ENCODE data around the gene IL1RAPL2. TPM values are rescaled to one million over a fixed set of nuclear protein-coding genes. Genes with fewer than 3 reads are reported as not detected.

The IL1RAPL2 gene
- total and polyA plus RNA-seq, 10 of the 15 experiments (the other 5 are each of a cell fraction or from before 2014, with no cell fraction given): 0.19 TPM; not detected in 9

- Histone ChIP-seq H3K9me3 (replicated peaks; ENCODE audit: control insufficient read depth, insufficient read depth, low read length) (no peaks in the 10 kb centered on the region), H3K4me1 (ENCODE audit: control insufficient read depth, insufficient read depth, low read length) (no peaks in the 10 kb centered on the region), H3K9ac (ENCODE audit: control insufficient read depth, insufficient read depth, low read length) (no peak overlapping the region), H3K79me2 (ENCODE audit: control insufficient read depth, insufficient read depth, low read length) (no peaks in the 10 kb centered on the region), H2AFZ (ENCODE audit: control insufficient read depth, low read depth, low read length) (no peak overlapping the region), H3K27ac (ENCODE audit: control insufficient read depth, insufficient read depth) (no peak overlapping the region), H3K36me3 (ENCODE audit: control insufficient read depth in 2 of 2, insufficient read depth in 2 of 2, low read length in 1 of 2) (no peaks in the 10 kb centered on the region), H3K4me2 (ENCODE audit: control insufficient read depth, insufficient read depth) (no peak overlapping the region), H4K20me1 (ENCODE audit: control insufficient read depth, insufficient read depth) (no peaks in the 10 kb centered on the region), H3K27me3 (replicated peaks in 1 of 2; ENCODE audit: control insufficient read depth in 2 of 2, insufficient read depth in 2 of 2, low read length in 1 of 2) (no peaks in the 10 kb centered on the region), H3K4me3 (no peak overlapping the region)
- BruUV-seq (replicated peaks): no TSS peak
- RAD21 ChIA-PET (ENCODE audit: unreplicated experiment): no interaction called here
- TF ChIP-seq CBX5 (IDR thresholded peaks at IDR 0.05; ENCODE audit: low read depth) (no peak), NFXL1 (IDR thresholded peaks at IDR 0.05; ENCODE audit: borderline replicate concordance) (no peak), SPI1 (IDR thresholded peaks at IDR 0.05; ENCODE audit: borderline replicate concordance, insufficient read depth, low read depth, low read length) (peak; percentile 44; the same call in 1 of the 2 replicates), NFIC (IDR thresholded peaks at IDR 0.05; ENCODE audit: low read depth, low read length) (no peak)
- WGBS (ENCODE audit: insufficient coverage, insufficient replicate concordance, low lambda C conversion rate, missing lambda C conversion rate): 0% methylated on average over 2 of the region's 2 CpGs
- intact Hi-C loops (cut with micrococcal nuclease; ENCODE audit: unreplicated experiment) (no loop called here), in situ Hi-C loops (cut with MboI) (no loop called here)
- CTCF ChIA-PET: no interaction called here
- SMC1A ChIA-PET (ENCODE audit: uncharacterized antibody, unreplicated experiment): no interaction called here
- no peak for ATAC-seq
- POLR2A ChIA-PET: no interaction called here
- no peak for FAIRE-seq
- no peak for DNase-seq (ENCODE audit: low read depth, low spot score)
Measured at GRCh38 chrX:104522386-104522785, 43.6 kb upstream of the IL1RAPL2 start.

GRCh38 chrX:104523858-104524257, 42.1 kb upstream of the IL1RAPL2 start:
- no peak overlapping the region for H3K27ac ChIP-seq (ENCODE audit: control insufficient read depth, insufficient read depth)
- BruUV-seq (replicated peaks): no TSS peak
- no peaks in the 10 kb centered on the region for H3K79me2 ChIP-seq (ENCODE audit: control insufficient read depth, insufficient read depth, low read length)
- no peaks in the 10 kb centered on the region for H3K36me3 ChIP-seq (ENCODE audit: control insufficient read depth in 2 of 2, insufficient read depth in 2 of 2, low read length in 1 of 2)
- 31% methylated on average over 2 of the region's 2 CpGs for WGBS (ENCODE audit: insufficient coverage, insufficient replicate concordance, low lambda C conversion rate, missing lambda C conversion rate)
- ATAC-seq (no peak), DNase-seq (ENCODE audit: low read depth, low spot score) (no peak), FAIRE-seq (no peak)
- ChIA-PET RAD21 (ENCODE audit: unreplicated experiment) (no interaction called here), POLR2A (no interaction called here), SMC1A (ENCODE audit: uncharacterized antibody, unreplicated experiment) (no interaction called here), CTCF (no interaction called here)
- H4K20me1 ChIP-seq (ENCODE audit: control insufficient read depth, insufficient read depth): no peaks in the 10 kb centered on the region
- no peak overlapping the region for H3K9ac ChIP-seq (ENCODE audit: control insufficient read depth, insufficient read depth, low read length)
- intact Hi-C loops (cut with micrococcal nuclease; ENCODE audit: unreplicated experiment) (no loop called here), in situ Hi-C loops (cut with MboI) (no loop called here)
- H3K9me3 ChIP-seq (replicated peaks; ENCODE audit: control insufficient read depth, insufficient read depth, low read length): no peaks in the 10 kb centered on the region
- H3K4me1 ChIP-seq (ENCODE audit: control insufficient read depth, insufficient read depth, low read length): no peaks in the 10 kb centered on the region
- no peak overlapping the region for H3K4me3 ChIP-seq
- no peak overlapping the region for H3K4me2 ChIP-seq (ENCODE audit: control insufficient read depth, insufficient read depth)
- H2AFZ ChIP-seq (ENCODE audit: control insufficient read depth, low read depth, low read length): no peak overlapping the region
- H3K27me3 ChIP-seq (replicated peaks in 1 of 2; ENCODE audit: control insufficient read depth in 2 of 2, insufficient read depth in 2 of 2, low read length in 1 of 2): no peaks in the 10 kb centered on the region
- TF ChIP-seq EZH2 (IDR thresholded peaks at IDR 0.05; ENCODE audit: borderline replicate concordance, control insufficient read depth, low read depth, low read length) (no peak), TCF7 (IDR thresholded peaks at IDR 0.05; ENCODE audit: borderline replicate concordance) (no peak), NR2C2 (IDR thresholded peaks at IDR 0.05; ENCODE audit: borderline replicate concordance, control insufficient read depth, insufficient read length, low read depth) (no peak), USF1 (IDR thresholded peaks at IDR 0.05; ENCODE audit: borderline replicate concordance, extremely low read length, insufficient read depth, low read depth, low read length) (no peak), NBN (IDR thresholded peaks at IDR 0.05) (no peak), TAF1 (IDR thresholded peaks at IDR 0.05; ENCODE audit: borderline replicate concordance, low read depth, low read length) (no peak), SMARCA5 (IDR thresholded peaks at IDR 0.05) (no peak), STAT3 (IDR thresholded peaks at IDR 0.05; ENCODE audit: low read depth, low read length) (no peak), PKNOX1 (IDR thresholded peaks at IDR 0.05) (no peak), ZNF622 (IDR thresholded peaks at IDR 0.05) (no peak), JUND (IDR thresholded peaks at IDR 0.05; ENCODE audit: low read depth, low read length) (no peak), SREBF1 (IDR thresholded peaks at IDR 0.05; ENCODE audit: low read length) (no peak), SUZ12 (IDR thresholded peaks at IDR 0.05; ENCODE audit: unreplicated experiment) (no peak), IRF3 (IDR thresholded peaks at IDR 0.05) (no peak)
